NOMO-1 treated with dmso at 0.1 percent for 144 hours (cell line): Measurements from ENCODE around the gene PRXL2B.

Source experiments
- DNase-seq: peaks from one replicate; lab custom pipeline; 2025; ENCODE audit not compliant: unreplicated experiment; lab: John Stamatoyannopoulos, UW

PRXL2B gene

DNA sequence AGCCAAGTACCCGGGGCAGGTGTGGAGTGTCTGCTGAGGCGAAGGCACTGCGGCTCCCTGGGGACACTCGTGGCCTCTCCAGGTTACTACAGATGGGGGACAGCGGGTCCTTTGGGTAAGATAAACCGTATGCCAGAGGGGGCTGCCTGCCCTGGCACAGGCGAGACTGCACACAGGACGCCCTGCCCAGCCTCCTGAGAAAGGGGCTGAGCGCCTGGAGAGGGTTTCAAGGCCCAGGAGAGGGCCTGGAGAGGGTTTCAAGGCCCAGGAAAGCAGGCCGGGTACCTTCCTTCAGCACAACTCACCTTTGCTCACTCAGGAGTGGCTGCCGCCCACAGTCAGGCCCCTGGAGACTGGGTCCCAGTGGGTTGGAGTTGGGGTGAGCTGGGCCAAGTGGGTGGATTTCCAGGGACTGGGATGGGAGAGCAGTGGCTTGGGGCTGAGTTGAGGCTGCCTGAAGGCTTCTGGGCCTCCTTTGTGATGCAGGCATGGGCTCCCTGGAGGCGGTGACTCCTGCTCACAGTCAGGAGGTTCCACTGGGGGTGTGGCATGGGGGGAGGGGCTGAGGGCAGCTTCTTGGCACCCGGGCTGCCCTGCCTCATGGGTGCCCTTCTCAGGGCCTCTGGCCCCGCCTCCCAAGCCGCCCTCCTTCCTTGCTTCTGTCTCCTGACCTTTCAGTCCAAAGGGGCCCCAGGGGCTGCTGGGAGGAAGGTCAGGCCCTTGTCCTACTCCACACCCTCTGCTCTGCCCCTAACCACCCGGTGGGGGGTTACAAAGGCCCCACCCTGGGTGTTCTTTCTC, 46.2 kb downstream of the PRXL2B start, which contains the start of gene MMEL1:
Gene MMEL1 (minus strand): TSS at position 456 of the 801 bp plus-strand sequence. CDS start 3,532 bp downstream, outside the sequence.
- no peak for DNase-seq

DNA sequence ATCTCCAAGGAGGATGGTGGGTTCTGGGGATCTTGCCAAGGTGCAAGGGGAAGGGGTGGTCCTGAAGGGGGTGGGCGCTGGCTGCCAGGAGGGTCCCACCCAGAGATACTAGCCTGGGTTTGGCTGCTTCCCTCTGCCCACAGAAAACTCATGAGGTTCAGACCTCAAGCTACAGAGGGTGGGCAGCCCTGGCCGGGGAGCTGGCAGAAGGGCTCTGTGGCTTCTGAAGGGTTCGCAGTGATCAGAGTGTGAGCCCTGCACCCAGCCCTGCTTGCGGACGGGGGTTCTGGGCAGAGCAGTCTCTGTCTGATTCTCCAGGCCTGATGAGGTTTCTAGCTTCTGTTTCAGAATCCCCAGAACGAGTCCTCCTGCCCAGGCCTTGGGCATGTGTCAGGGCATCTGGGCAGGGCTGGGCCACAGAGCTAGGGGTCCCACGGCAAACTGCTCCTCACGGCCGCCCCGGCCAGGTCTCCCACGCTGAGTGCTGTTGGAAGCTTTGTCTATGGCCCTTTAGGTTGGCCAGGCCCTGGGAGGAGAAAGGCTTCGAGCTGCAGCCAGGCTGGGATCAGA, 46.9 kb downstream of the PRXL2B start:
- DNase-seq, result no peak

DNA sequence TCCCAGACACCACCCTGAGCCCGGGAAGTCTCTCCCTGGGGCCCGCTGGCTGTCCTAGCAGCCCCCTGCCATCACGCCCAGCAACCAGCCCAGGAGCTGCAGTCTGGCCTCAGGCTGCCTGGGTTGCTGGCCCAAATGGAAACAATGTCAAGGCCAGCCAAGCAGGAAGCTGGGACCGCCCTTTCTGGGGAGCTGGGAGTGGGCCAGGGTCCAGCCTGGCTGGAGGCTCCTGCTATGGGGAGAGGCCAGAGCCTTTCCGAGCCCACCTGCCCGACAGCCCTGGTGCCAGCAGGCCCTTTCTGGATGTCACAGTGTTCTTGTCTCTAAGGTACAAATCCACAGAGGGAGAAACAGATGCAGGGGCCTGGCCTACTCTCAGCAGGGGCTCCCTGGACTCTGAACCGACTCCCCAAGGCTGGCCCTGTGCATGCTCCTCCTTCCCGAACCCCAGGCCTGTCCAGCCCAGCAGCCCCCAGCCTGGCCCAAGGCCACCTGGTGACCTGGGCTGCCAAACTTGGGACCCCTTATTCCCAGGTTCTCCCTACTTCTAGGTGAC, 47.4 kb downstream of the PRXL2B start:
- DNase-seq, result no peak

DNA sequence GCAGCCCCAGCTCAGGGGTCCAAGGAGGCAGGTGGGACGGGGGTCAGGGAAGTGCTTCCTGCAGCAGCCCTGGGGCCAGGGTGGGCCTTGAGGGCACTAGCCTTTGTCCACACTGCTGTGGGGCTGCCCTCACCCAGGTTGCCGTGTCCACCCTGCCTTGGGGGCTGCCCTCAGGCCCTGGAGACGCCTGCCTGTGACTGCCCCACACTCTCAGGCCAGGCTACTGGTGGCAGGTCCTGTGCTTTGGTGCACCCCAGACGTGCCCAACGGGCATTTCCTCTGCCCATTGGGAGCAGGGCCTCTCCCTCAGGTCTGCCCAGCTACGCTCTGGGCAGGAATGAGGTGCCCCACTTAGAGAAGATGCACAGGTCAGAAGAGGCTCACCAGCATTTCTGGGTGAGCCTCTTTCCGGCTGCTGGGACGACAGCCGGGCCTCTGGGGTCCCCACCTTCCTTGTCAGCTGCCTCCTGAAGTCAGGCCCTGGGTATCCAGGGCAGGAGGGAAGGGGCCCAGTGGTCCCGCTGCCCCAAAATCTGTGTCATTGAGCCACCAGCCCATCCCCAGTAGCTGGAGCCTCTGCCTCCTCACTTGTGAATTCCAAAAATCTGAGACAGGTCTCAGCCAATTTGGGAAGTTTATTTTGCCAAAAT, 48.9 kb downstream of the PRXL2B start:
- DNase-seq, result no peak

DNA sequence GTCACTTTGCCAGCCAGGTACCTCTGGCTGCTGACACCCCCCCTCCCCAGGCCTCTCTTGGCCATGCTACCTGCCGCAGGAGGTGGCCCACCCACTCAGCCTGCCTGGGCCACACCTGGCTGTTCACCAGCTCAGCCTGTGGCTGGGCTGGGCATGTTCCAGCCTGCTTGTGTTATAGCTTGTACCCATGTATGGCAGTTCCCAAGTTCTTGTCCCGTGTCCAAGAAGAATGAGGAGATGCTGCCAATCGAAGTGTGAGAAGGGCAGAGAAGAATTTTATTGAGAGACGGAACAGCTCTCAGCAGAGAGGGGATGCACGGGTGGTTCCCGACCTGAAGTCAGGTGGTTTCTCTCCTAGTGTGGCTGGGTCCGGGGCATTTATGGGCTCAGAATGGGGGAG, 50.2 kb downstream of the PRXL2B start:
- no peak for DNase-seq

DNA sequence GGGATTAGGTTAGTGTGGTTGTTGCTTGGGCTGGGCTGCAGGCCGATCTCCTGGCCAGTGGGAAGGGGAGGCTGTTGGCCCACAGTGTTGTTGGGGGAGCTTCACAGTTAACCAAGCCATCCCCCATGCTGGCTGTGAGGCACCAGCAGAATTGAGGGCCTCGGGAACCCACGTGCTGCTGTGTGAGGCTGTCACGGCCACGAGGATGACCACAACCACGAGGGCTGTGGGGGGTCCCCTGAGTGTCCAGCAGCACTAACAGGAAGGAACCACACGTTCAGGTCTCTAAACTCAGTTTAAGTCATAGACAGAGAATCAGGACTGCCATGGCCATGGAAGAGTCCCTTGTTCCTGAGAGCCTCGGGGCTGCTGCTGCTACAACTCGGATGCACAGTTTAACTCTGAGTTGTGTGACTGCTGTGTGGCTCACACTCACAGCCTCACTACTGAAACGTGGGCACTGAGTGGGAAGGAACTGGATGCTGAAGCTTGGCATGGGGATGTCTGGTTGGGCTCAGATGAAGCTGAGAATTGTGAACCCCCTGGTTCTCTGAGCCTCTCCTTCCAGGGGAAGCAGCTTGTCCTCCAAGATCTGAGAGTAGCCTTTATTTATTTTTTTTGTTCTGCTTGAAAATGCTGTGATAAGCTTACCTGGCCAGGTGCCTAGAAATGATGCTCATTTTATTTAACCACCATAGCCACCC, 51.0 kb downstream of the PRXL2B start:
- DNase-seq, result no peak

DNA sequence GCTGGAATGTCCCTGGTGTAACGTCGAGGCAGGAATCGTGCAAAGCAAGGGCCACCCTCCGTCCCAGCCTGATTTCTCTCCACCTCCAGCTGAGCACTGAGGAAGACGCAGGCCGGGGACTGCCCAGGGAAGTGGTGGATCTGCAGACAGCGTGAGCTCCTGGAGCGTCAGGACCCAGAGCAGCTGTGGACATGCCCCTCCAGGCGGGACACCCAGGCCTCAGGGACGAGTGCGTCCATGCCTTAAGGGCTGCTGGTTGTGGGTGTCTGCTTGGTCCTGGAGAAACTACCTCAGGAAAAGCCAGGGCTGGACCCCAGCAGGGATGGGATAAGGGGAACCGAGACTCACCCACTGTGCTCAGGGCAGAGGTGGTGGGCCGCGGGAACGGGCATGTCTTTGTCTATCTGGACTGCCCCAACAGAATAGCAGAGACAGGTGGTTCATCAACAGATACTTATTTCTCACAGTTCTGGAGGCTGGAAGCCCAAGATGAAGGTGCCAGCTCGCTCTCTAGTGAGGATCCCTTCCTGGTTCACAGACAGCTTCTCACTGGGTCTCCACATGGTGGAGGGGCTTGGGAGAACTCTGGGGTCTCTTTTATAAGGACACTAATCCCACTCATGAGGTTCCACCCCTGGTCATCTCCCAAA, 52.0 kb downstream of the PRXL2B start:
- DNase-seq, result no peak

DNA sequence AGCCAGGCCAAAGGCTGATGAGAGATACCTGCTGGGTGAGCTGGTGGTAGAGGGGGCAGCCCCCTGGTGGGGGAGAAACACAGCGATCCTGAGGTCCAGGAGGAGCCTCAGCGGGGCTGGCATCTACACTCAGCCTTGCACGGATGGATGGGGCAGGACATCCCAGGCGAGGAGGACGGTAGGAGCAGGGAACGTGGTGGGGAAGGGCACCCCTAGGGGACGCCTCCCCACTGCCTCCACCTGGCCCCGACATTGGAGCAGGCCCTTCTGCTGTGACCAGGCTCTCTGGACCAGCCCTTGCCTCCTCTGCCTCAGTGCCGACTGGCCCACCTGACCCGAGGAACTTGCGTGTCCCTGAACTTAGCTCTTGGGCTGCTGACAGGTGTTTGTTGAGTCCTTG, 52.6 kb downstream of the PRXL2B start:
- DNase-seq, result no peak

DNA sequence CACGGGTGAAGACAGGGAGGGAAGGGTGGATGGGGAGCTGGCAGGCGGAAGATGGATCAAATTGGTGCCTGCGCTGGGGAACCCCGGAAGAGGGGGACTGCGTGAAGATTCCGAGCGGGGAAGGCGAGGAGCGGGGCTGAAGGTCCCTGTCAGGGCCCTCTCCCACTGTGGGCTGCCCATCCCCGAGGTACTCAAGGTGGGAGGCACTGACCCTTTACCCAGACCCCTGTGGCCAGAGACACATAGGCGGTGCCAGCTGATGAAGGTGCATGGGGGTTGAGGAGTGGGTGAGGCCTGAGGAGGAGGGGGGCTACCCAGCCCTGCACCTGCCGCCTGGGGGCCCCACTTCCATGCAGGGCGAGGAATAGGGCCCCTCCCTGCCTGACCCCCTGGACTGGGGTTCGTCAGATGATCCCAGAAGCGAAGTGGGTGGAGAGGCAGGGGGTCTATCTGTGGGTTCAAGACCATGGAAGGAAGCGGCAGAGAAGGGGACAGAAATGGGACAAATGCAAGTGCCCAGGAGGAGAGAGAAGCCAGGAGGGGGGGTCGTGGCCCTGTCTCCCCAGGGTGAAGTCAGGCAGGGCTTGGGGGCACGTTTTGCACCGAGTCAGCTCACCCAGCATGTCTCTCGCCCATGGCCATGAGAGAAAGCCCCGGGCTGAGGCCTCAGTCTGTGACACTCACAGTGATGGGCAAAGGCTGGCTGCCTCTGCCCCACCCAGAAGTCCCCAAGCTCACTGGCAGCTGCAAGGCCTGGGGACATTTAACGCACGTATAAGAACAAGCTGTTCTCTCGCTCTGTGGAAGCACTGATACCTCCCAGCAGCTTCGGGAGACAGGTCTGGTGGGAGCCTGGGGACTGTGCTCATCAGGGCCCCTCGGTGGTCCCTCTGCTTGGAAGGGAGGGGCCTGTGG, 53.3 kb downstream of the PRXL2B start:
- DNase-seq, result no peak

DNA sequence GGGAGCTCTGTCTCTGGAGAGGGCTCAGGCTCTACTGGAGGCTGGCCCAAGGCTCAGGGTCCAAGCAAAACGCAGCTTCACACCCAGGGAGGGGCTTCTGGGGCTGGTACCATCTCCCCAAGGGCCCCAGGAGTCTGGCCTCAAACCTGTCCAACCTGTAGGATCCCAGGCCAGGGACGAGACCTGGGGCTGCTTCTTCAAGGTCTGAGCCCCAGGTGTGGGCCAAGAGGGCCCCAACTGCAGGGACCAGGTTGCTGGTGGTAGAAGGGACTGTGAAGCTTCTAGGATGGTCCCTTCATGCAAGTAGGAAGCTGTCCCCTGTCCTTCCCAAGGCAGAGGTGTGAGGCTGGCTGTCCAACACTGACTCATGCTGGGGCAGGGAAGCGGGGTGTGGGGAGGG, 54.0 kb downstream of the PRXL2B start:
- no peak for DNase-seq
